COR-L47 (cell line): ENCODE results near the gene GOLGA3.
"Not testable (repeated sequence)": the region's sequence is repeated elsewhere in the genome, so short reads cannot be mapped to it uniquely, and the experiment has no call there.

ENCODE experiments used
- DNase-seq: peaks from one replicate; lab custom pipeline; 2025; lab: John Stamatoyannopoulos, UW

GOLGA3 gene

GRCh38 chr12:132779781-132780353 lies 48.8 kb downstream of the GOLGA3 start:
- DNase-seq: no peak

DNA sequence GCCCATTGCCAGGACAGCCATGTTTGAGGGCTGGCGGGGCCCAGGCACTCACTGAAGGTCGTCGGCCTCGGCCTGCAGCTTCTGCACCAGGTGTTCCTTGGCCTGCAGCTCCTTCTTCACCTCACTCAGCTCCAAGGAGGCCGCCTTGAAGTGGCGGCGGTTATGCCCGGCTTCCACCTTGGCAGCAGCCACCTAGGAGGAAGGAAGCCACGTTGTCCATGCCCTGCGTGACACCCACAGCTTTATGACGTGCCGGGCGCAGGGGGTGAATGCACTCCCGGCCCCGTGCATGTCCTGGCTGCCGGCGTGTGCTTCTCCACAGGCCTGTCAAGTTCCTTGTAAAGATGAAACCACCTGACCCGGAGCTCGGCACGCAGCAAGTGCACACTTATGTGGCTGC lies 51.1 kb downstream of the GOLGA3 start:
- DNase-seq: no peak

- no peak for DNase-seq
Measured at GRCh38 chr12:132776816-132777568, 51.7 kb downstream of the GOLGA3 start.

DNA sequence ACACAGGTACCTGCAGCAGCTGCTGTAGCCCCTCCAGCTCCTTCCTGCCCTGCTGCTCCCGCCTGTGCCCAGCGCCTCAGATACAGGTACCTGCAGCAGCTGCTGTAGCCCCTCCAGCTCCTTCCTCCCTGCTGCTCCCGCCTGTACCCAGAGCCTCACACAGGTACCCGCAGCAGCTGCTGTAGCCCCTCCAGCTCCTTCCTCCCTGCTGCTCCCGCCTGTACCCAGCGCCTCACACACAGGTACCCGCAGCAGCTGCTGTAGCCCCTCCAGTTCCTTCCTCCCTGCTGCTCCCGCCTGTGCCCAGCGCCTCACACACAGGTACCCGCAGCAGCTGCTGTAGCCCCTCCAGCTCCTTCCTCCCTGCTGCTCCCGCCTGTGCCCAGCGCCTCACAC lies 52.4 kb downstream of the GOLGA3 start:
- not testable (repeated sequence) for DNase-seq

GRCh38 chr12:132775502-132776229 lies 53.0 kb downstream of the GOLGA3 start:
- DNase-seq: no peak

DNA sequence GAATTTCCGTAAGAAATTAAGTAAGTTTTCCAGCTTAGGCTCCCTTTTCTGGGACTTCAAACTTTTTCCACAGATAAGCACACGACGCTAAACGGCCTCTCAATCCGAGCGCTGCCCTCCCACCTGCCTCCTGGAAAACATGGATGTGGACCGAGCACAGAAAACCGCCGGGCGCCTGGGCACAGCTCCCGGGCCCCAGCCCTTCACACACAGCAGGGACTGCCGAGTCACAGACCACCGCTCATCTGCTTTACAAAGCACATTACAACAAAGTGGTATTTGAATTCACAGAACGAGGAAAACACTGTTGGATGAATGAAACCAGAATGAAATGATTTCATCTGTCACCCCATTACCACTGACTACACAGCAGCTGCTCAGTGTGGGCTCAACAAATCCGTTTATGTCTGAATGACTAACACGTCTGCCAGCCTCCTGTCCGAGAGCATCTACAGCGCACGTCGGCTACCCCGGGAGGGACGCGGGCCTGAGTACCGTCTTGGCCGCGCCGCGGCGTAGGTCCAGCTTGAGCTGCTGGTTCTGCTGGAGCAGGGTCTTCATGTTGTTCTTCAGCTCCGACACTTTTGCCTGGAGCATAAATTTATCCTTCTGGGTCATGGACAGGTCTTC lies 53.9 kb downstream of the GOLGA3 start:
- no peak for DNase-seq

GRCh38 chr12:132774159-132774558 lies 54.5 kb downstream of the GOLGA3 start:
- DNase-seq: no peak

DNA sequence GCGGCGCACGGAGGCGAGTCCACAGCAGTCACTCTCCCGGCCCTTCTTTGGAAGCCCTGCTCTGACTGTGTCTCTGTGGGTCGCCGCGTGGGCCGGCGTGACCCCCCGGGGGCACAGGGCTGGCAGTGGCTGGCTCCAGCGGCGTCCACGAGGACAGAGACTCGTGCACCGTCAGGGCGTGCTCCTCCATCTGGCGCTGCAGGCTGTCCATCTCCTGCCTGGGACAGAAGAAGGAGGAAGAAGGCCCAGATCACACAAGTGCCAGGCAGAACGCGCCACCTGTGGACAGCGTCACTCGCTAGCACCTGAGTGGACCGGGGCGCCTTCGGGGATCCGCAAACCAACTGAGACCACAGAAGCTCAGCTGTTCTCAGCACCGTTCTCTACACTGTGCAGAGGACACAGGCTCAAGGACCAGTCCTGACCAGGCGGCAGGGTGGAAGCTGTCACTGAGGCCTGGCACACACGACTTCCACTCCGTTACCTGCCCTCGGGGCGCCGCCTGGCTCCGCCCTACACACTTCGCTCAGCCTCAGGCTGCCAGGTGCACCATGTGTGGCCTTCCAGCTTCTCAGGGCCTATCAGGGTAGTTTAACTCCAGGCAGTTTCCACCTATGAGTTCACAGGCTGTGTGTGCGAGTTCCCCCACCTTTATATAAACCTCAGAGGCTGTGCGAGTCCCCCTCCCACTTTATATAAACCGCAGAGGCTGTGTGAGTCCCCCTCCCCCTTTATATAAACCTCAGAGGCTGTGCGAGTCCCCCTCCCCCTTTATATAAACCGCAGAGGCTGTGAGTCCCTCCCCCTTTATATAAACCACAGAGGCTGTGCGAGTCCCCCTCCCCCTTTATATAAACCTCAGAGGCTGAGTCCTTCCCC lies 55.4 kb downstream of the GOLGA3 start:
- no peak for DNase-seq

DNA sequence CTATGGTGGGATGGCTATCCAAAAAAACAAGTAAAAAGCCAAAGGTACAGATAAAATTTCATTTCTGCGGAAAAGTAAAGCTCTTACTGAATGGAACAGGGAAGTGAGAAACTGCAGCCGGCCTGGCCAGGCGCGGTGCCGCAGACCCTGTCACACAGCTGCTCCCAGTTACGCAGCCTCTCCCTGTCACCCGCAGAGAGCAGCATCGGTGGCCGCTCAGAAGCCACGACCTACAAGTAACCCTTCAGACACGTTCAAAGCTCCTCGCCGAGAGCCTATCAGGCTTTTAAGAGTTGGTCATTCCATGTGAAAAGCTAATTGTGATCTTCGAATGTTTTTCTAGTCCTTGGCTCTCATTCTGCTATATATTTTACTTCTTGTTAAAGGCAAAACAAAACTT lies 56.1 kb downstream of the GOLGA3 start:
- no peak for DNase-seq

DNA sequence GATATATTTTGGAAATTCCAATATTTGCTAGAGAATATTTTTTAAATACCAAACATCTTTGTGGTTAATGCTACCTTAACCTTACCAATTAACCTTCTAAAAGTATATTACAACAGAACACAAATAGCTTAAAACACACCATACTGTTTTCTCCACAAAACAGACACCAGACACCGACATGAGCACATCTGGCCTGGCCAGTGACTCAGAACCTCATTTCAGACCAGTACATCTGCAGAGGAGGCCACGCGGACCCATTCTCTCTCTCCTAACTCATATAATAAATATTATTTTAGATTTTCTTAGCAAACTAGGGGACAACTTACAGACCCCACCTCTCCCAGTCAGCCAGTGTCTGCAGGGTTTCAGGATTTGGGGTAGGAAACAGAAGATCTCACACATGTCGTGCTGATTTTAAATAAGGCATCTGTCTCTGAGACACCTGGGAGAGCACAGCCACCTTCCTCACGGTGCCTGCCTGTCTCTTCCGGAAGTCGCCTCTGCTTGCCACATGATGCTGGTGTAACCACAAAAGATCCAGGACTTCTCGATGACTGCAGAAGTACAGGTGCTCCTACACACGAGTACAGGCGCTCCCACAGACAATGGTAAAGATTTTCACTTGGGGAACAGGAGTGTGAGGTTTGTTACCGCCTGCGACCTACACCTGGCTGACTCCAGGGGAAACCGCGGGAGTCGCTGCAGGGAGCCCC lies 57.4 kb downstream of the GOLGA3 start:
- no peak for DNase-seq

GRCh38 chr12:132766380-132767085 lies 62.1 kb downstream of the GOLGA3 start:
- peak; percentile 9 for DNase-seq

- DNase-seq: no peak
Measured at GRCh38 chr12:132765361-132765760, 63.3 kb downstream of the GOLGA3 start.

GRCh38 chr12:132764231-132764630 lies 64.4 kb downstream of the GOLGA3 start:
- DNase-seq: no peak

- DNase-seq: peak; percentile 86
Measured at GRCh38 chr12:132761921-132762583, 66.6 kb downstream of the GOLGA3 start.

DNA sequence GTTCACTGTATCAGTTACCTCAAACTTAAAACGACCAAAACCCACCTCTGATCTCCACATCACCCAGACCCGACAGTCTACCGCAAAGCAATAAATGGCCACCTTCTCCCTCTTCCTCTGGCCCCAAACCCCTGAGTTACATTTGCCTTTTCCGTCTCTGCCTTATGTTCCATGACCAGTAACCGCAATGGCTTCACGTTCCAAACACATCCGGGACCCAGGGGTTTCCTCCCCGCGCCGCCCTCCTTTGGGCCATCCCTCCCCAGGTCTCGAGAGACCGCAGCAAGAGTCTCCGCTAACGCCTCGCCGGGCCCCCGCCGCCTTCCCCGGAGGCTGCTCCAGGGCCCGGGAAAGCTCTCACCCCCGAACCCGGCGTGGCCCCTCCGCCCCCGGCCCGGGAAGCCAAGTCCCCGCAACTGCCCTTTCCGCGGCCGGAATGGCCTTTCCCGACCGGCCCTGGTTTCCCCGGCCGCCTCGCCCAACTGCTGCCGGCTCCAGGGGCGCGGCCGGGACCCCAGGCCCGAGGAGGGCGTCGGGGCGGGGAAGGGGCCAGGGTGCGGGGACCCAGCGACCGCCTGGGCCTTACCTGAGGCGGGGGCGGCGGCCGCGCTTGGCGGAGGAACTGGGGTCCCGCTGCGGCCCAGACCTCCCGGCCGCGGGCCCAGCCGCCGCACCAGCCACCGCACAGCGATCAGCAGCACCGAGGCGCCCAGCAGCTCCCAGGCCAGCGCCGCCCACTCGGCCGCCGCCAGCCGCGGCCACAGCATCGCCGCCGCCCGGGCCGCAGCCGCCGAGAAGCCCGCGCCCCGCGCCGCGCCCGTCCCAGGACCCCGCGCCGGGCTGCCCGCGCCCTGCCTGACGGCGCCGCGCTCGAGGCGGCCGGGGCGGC lies 67.4 kb downstream of the GOLGA3 start, which contains the start of gene ANKLE2:
ANKLE2 (minus strand) TSS at position 801 of the 889 bp plus-strand sequence; CDS start at position 767, 34 bp downstream.
- DNase-seq: peak; percentile 49

GRCh38 chr12:132759359-132759758 lies 69.3 kb downstream of the GOLGA3 start:
- DNase-seq: no peak

DNA sequence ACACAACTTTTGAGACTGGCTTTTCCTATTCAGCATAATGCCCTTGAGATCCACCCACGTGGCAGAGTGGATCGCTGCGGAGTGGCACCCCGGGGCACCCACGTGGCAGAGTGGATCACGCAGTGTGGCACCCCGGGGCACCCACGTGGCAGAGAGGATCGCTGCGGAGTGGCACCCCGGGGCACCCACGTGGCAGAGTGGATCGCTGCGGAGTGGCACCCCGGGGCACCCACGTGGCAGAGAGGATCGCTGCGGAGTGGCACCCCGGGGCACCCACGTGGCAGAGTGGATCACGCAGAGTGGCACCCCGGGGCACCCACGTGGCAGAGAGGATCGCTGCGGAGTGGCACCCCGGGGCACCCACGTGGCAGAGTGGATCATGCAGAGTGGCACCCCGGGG lies 69.8 kb downstream of the GOLGA3 start:
- not testable (repeated sequence) for DNase-seq

GRCh38 chr12:132754160-132754932 lies 74.3 kb downstream of the GOLGA3 start:
- DNase-seq: no peak
